Fibroblast of upper back skin (primary cell): Measurements from ENCODE around the gene UCP2.

Experiments used
- DNase-seq: peaks from one replicate; pipeline ENCODE4 v3.0.0-alpha.2; 2013

Gene UCP2

GRCh38 chr11:74009675-74010305 is 27.1 kb upstream of the UCP2 start:
- DNase-seq, result no peak

- DNase-seq, result no peak
Measured at GRCh38 chr11:74009230-74009547, 26.5 kb upstream of the UCP2 start.

- no peak for DNase-seq
Measured at GRCh38 chr11:74008373-74009229, 26.0 kb upstream of the UCP2 start, which contains the start of gene UCP3. TSS of gene UCP3 (minus strand) at chr11:74009085. CDS start at chr11:74007042, 2,043 bp downstream.

- no peak for DNase-seq
Measured at GRCh38 chr11:74007691-74008372, 25.2 kb upstream of the UCP2 start.

- DNase-seq, result no peak
Measured at GRCh38 chr11:74006743-74007304, 24.2 kb upstream of the UCP2 start.

GRCh38 chr11:74005721-74006517 is 23.3 kb upstream of the UCP2 start:
- DNase-seq, result no peak

- DNase-seq, result no peak
Measured at GRCh38 chr11:74004759-74005615, 22.3 kb upstream of the UCP2 start.

GRCh38 chr11:74004046-74004695 is 21.5 kb upstream of the UCP2 start:
- no peak for DNase-seq

GRCh38 chr11:74002832-74003231 is 20.2 kb upstream of the UCP2 start:
- DNase-seq, result no peak

- no peak for DNase-seq
Measured at GRCh38 chr11:74001822-74002286, 19.2 kb upstream of the UCP2 start.

- no peak for DNase-seq
Measured at GRCh38 chr11:74000307-74001133, 17.9 kb upstream of the UCP2 start.

GRCh38 chr11:73999581-74000306 is 17.1 kb upstream of the UCP2 start:
- DNase-seq, result no peak

GRCh38 chr11:73998846-73999575 is 16.4 kb upstream of the UCP2 start:
- DNase-seq, result no peak

GRCh38 chr11:73997120-73997770 is 14.6 kb upstream of the UCP2 start:
- DNase-seq, result no peak

- no peak for DNase-seq
Measured at GRCh38 chr11:73996161-73996747, 13.6 kb upstream of the UCP2 start.

GRCh38 chr11:73995731-73996130 is 13.1 kb upstream of the UCP2 start:
- DNase-seq, result no peak

- no peak for DNase-seq
Measured at GRCh38 chr11:73995247-73995646, 12.6 kb upstream of the UCP2 start.
